ENCODE data around the gene SMIM35. TPM values are rescaled to one million over a fixed set of nuclear protein-coding genes. Genes with fewer than 3 reads are reported as not detected.

Gene SMIM35
- total RNA-seq, 4 donors from 2014 or later = not detected

DNA sequence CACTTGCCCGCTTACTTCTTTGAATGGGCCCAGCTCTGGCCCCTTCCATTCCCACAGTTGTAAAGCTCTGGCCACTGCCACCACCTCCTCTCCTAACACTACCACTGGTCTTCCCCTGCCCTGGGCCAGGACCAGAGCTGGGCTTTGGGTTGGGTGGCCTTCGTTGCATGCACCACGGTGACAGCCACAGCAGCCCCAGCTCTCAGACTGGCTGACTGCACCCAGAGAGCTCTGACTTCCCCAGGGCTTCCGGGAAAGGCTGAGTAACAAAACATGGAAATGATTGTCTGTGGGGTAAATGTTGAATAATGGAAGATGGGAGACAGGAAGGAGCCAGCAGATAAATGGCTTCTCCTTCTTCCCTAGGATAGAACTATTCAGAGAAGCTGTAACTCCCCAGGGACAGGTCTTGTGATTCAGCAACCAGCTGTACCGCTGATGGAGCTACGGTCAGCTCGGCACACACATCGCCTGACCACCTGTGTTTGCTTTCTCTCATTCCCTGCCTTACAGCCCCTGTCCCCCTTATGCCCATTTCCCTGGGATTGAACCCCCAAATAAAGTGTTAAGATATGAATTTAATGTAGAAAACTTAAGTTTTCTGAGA, 38.3 kb upstream of the SMIM35 start:
- Histone ChIP-seq H3K36me3 (peaks cover 0 to 4% (median 0%) of the 10 kb centered on the region in 3 donors), H3K27me3 (no peaks in the 10 kb centered on the region), H3K27ac (no peak overlapping the region), H3K4me3 (no peak overlapping the region), H3K9me3 (no peaks in the 10 kb centered on the region), H3K4me1 (no peaks in the 10 kb centered on the region)
- TF ChIP-seq CTCF (IDR thresholded peaks at IDR 0.05) (no peak), POLR2A (IDR thresholded peaks at IDR 0.05) (no peak)
- no peak for DNase-seq

DNA sequence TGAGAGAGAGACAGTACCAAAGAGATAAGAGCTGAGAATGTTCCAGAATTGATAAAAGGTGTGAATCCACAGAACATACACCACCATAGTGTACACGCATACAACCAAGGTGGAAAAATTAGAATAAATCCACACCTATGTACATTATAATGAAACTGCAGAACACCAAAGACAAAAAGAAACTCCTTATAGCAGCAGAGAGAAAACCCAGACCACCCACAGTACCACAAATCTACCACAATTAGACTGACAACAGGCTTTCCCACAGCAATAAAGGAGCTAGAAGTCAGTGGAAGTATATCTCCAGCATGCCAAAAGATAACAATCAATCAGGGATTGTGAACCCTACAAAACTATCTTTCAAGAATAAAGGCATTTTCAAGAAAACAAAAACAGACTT, 34.0 kb upstream of the SMIM35 start:
- Histone ChIP-seq H3K4me3 (no peak overlapping the region), H3K9me3 (no peaks in the 10 kb centered on the region), H3K27me3 (no peaks in the 10 kb centered on the region), H3K27ac (no peak overlapping the region), H3K36me3 (peaks cover 0 to 18% (median 0%) of the 10 kb centered on the region in 3 donors), H3K4me1 (no peaks in the 10 kb centered on the region)
- DNase-seq = no peak
- no peak for TF ChIP-seq CTCF (IDR thresholded peaks at IDR 0.05)
- TF ChIP-seq POLR2A (IDR thresholded peaks at IDR 0.05) = no peak

GRCh38 chr11:118117790-118118601, 31.2 kb upstream of the SMIM35 start:
- TF ChIP-seq POLR2A (IDR thresholded peaks at IDR 0.05) (no peak), CTCF (IDR thresholded peaks at IDR 0.05) (no peak)
- H3K36me3 ChIP-seq = peaks cover 0 to 29% (median 0%) of the 10 kb centered on the region in 3 donors
- H3K27ac ChIP-seq = no peak overlapping the region
- no peak overlapping the region for H3K4me3 ChIP-seq
- no peaks in the 10 kb centered on the region for H3K27me3 ChIP-seq
- DNase-seq = no peak
- no peaks in the 10 kb centered on the region for H3K9me3 ChIP-seq
- H3K4me1 ChIP-seq = no peaks in the 10 kb centered on the region

DNA sequence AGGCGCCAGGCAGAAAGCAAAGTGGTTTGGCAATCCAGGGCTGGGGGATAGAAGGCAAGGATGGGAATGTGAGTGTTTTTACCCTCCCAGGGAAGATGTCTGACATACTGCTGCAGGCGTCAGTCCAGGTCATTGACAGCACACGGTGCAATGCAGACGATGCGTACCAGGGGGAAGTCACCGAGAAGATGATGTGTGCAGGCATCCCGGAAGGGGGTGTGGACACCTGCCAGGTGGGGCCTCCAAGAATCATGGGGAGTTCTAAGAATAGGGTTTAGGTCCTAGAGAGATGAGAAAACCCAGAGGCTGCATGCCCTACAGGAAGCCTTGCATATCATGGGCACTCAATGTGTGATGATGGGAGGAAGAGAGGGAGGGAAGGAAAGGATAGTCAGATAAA, 28.3 kb upstream of the SMIM35 start:
- Histone ChIP-seq H3K4me3 (no peak overlapping the region), H3K27me3 (no peaks in the 10 kb centered on the region), H3K27ac (no peak overlapping the region), H3K36me3 (peaks cover 0 to 29% (median 0%) of the 10 kb centered on the region in 3 donors), H3K9me3 (no peaks in the 10 kb centered on the region), H3K4me1 (no peaks in the 10 kb centered on the region)
- no peak for DNase-seq
- TF ChIP-seq POLR2A (IDR thresholded peaks at IDR 0.05) (no peak), CTCF (IDR thresholded peaks at IDR 0.05) (no peak)

- DNase-seq = no peak
- H3K27ac ChIP-seq = no peak overlapping the region
- H3K9me3 ChIP-seq = no peaks in the 10 kb centered on the region
- no peaks in the 10 kb centered on the region for H3K27me3 ChIP-seq
- H3K4me1 ChIP-seq = no peaks in the 10 kb centered on the region
- H3K4me3 ChIP-seq = no peak overlapping the region
- H3K36me3 ChIP-seq = peaks cover 0 to 29% (median 0%) of the 10 kb centered on the region in 3 donors
- TF ChIP-seq CTCF (IDR thresholded peaks at IDR 0.05) (no peak), POLR2A (IDR thresholded peaks at IDR 0.05) (no peak)
Observed at GRCh38 chr11:118114266-118114665, 27.5 kb upstream of the SMIM35 start.
